Right lobe of liver (tissue), 4 donors: ENCODE data around the gene ERRFI1.

Experiments used
- CTCF ChIP-seq, 4 donors: fragments of 200-600 bp in 3 of 4; fragments of 450-650 bp in 1 of 4; IDR thresholded peaks; one replicate each; pipeline versions ENCODE4 v1.5.1 to v1.8.0; 2016 to 2022; ENCODE audit warnings: antibody characterized with exemption in 4 of 4, mild to moderate bottlenecking in 2 of 4
- POLR2A ChIP-seq: fragments of 450-650 bp; IDR thresholded peaks from one replicate; pipeline ENCODE4 v1.6.1; 2017; ENCODE audit warnings: antibody characterized with exemption, mild to moderate bottlenecking
- donor health status: DM: no; HTN: no; CAD: no.
- donor health status: DM: no; HTN: no; CAD: no.
- donor health status: DM: no; HTN: yes; CAD: no.

DNA sequence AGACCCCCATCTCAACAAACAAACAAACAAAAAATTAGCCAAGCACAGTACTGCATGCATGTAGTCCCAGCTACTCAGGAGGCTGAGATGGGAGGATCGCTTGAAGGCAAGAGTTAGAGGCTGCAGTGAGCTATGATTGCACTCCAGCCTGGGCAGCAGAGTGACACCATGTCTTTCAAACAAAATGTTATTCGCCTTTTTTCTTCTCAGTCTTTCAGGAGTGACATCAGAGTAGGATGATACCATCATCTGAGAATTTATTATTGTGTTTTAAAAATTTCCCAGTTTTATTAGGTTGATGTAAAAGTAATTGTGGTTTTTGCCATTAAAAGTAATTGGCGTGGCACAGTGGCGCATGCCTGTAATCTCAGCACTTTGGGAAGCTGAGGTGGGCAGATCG lies 53.8 kb downstream of the ERRFI1 start:
- no peak for TF ChIP-seq POLR2A
- no peak for TF ChIP-seq CTCF (IDR thresholded peaks at IDR 0.05)
